ENCODE results near the gene CYB5R3. TPM values are rescaled to one million over a fixed set of nuclear protein-coding genes. Genes with fewer than 3 reads are reported as not detected.

CYB5R3 gene
- total RNA-seq (2022; extraction: Qiagen RNA extraction; ENCODE audit: low read depth), result 83.1 to 110 TPM (median 103 TPM) in 5 replicates

GRCh38 chr22:42649246-42650099, at the start of gene CYB5R3:
CYB5R3 (minus strand) TSS chr22:42649392; CDS start chr22:42649315, 77 bp downstream.

GRCh38 chr22:42614312-42615091, 34.7 kb downstream of the CYB5R3 start, which contains the start of gene POLDIP3:
POLDIP3 (minus strand) TSS chr22:42614883; CDS start chr22:42614857, 26 bp downstream.

Other genes with a start within 250 kb of the CYB5R3 start
- gene NFAM1, start 217.0 kb downstream of the CYB5R3 start, total RNA-seq (2022; extraction: Qiagen RNA extraction; ENCODE audit: low read depth), result not detected in 5 replicates
- gene RRP7A, start 129.6 kb downstream of the CYB5R3 start, total RNA-seq (2022; extraction: Qiagen RNA extraction; ENCODE audit: low read depth), result 44.2 to 59.8 TPM (median 51.2 TPM) in 5 replicates
- 0.12 to 0.33 TPM (median 0.22 TPM) in 5 replicates for gene SERHL2, start 95.4 kb downstream of the CYB5R3 start, total RNA-seq (2022; extraction: Qiagen RNA extraction; ENCODE audit: low read depth)
- gene POLDIP3, start 34.5 kb downstream of the CYB5R3 start, total RNA-seq (2022; extraction: Qiagen RNA extraction; ENCODE audit: low read depth), result 37.1 to 43.3 TPM (median 40.1 TPM) in 5 replicates
- not detected in 5 replicates for gene ATP5MGL, start 8.8 kb downstream of the CYB5R3 start, total RNA-seq (2022; extraction: Qiagen RNA extraction; ENCODE audit: low read depth)
- 11.9 to 16.4 TPM (median 14.7 TPM) in 5 replicates for gene A4GALT, start 71.5 kb upstream of the CYB5R3 start, total RNA-seq (2022; extraction: Qiagen RNA extraction; ENCODE audit: low read depth)
- 13.9 to 20.0 TPM (median 17.0 TPM) in 5 replicates for gene ARFGAP3, start 207.9 kb upstream of the CYB5R3 start, total RNA-seq (2022; extraction: Qiagen RNA extraction; ENCODE audit: low read depth)